ENCODE results near the gene ATXN1. TPM values are rescaled to one million over a fixed set of nuclear protein-coding genes. Genes with fewer than 3 reads are reported as not detected.

The ATXN1 gene
- total and polyA plus RNA-seq, 2 of the 13 experiments (the other 11 are each of a cell fraction or from before 2014, with no cell fraction given) = 20.7 to 39.5 TPM

DNA sequence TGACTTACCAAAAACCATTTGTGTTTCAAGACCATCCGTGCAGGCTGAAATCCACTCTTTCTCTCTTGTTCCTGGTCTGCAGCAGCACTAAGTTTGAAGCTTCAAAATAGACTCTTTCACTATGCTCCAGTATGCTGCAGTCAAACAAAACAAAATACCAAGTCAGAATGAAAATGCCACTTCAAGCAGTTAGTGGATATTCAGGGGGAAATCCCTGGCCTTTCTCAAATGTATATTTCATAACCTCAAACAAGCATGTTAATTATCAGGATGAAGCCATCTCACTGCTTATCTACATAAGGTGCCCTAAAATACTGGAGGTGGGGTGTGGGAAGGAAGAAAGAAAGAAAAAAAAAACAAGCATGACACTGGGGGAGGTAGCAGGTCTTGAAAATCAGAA is 103.5 kb downstream of the ATXN1 start:
- TF ChIP-seq, protein P1, sequence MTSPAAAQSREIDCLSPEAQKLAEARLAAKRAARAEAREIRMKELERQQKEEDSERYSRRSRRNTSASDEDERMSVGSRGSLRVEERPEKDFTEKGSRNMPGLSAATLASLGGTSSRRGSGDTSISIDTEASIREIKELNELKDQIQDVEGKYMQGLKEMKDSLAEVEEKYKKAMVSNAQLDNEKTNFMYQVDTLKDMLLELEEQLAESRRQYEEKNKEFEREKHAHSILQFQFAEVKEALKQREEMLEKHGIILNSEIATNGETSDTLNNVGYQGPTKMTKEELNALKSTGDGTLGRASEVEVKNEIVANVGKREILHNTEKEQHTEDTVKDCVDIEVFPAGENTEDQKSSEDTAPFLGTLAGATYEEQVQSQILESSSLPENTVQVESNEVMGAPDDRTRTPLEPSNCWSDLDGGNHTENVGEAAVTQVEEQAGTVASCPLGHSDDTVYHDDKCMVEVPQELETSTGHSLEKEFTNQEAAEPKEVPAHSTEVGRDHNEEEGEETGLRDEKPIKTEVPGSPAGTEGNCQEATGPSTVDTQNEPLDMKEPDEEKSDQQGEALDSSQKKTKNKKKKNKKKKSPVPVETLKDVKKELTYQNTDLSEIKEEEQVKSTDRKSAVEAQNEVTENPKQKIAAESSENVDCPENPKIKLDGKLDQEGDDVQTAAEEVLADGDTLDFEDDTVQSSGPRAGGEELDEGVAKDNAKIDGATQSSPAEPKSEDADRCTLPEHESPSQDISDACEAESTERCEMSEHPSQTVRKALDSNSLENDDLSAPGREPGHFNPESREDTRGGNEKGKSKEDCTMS (CRISPR knock-in tag; conservative IDR thresholded peaks at IDR 0.05) = no peak
- TF ChIP-seq GATAD1 (CRISPR knock-in tag; IDR thresholded peaks at IDR 0.05) (no peak), ZNF674 (CRISPR knock-in tag; IDR thresholded peaks at IDR 0.05; ENCODE audit: low read depth) (no peak), SIN3B (IDR thresholded peaks at IDR 0.05; ENCODE audit: low read length) (no peak), FOXA3 (CRISPR knock-in tag; IDR thresholded peaks at IDR 0.05) (no peak), JUND (CRISPR knock-in tag; IDR thresholded peaks at IDR 0.05) (no peak), ELF3 (CRISPR knock-in tag; IDR thresholded peaks at IDR 0.05) (no peak), ISL2 (CRISPR knock-in tag; IDR thresholded peaks at IDR 0.05) (no peak), KMT2A (CRISPR knock-in tag; IDR thresholded peaks at IDR 0.05) (no peak), ARNT (IDR thresholded peaks at IDR 0.05) (no peak), PITX1 (CRISPR knock-in tag; IDR thresholded peaks at IDR 0.05) (no peak)
- TF ChIP-seq, protein P2, sequence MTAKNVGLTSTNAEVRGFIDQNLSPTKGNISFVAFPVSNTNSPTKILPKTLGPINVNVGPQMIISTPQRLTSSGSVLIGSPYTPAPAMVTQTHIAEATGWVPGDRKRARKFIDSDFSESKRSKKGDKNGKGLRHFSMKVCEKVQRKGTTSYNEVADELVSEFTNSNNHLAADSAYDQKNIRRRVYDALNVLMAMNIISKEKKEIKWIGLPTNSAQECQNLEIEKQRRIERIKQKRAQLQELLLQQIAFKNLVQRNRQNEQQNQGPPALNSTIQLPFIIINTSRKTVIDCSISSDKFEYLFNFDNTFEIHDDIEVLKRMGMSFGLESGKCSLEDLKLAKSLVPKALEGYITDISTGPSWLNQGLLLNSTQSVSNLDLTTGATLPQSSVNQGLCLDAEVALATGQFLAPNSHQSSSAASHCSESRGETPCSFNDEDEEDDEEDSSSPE (CRISPR knock-in tag; IDR thresholded peaks at IDR 0.05) = no peak
- ATAC-seq = no peak
- WGBS (ENCODE audit: low lambda C conversion rate) = 91% methylated on average over 1 of the region's 1 CpG
- BruUV-seq (replicated peaks) = no TSS peak
- DNase-seq (ENCODE audit: low spot score) = no peak
- Histone ChIP-seq H3K27ac (ENCODE audit: extremely low read length, insufficient read depth, low read length) (no peak overlapping the region), H3K4me1 (ENCODE audit: insufficient read depth, low read length) (peaks cover 20% of the 10 kb centered on the region), H4K20me1 (ENCODE audit: insufficient read depth, low read length) (no peaks in the 10 kb centered on the region), H3K9ac (ENCODE audit: insufficient read depth, low read depth, low read length) (no peak overlapping the region), H3K27me3 (ENCODE audit: control insufficient read depth in 1 of 2, insufficient read depth in 2 of 2, low read length in 2 of 2) (no peaks in the 10 kb centered on the region), H3K4me3 (replicated peaks in 1 of 3; ENCODE audit: insufficient read depth in 1 of 3, low read depth in 2 of 3, low read length in 3 of 3) (no peak overlapping the region), H3K36me3 (replicated peaks in 1 of 2; ENCODE audit: control insufficient read depth in 1 of 2, insufficient read depth in 2 of 2, low read length in 2 of 2) (peaks cover 16 to 33% of the 10 kb centered on the region in 2 experiments), H3K4me2 (ENCODE audit: low read depth, low read length) (no peak overlapping the region), H2AFZ (ENCODE audit: low read length) (no peak overlapping the region), H3K79me2 (ENCODE audit: insufficient read depth, low read length) (no peaks in the 10 kb centered on the region), H3K9me3 (ENCODE audit: low read length) (peaks cover 9% of the 10 kb centered on the region)
- in situ Hi-C loops (cut with HindIII; ENCODE audit: extremely low pct_ligation_motif_present, low pct_unique_long_range_greater_than_20kb) (no loop called here), intact Hi-C loops (cut with micrococcal nuclease; ENCODE audit: unreplicated experiment) (no loop called here)
- FAIRE-seq = no peak
- ChIA-PET CTCF (ENCODE audit: low intra/inter-chr PET ratio, low total read pairs) (no interaction called here), POLR2A (no interaction called here)
